Measurements from ENCODE around the gene DENND4A. TPM values are rescaled to one million over a fixed set of nuclear protein-coding genes. Genes with fewer than 3 reads are reported as not detected.

The DENND4A gene
- total RNA-seq, 4 donors from 2014 or later, result 16.5 to 40.4 (median 24.5) TPM

GRCh38 chr15:65682404-65682911 lies 109.6 kb downstream of the DENND4A start:
- Histone ChIP-seq H3K36me3 (no peaks in the 10 kb centered on the region), H3K4me1 (no peaks in the 10 kb centered on the region), H3K27me3 (no peaks in the 10 kb centered on the region), H3K4me3 (no peak overlapping the region), H3K27ac (no peak overlapping the region), H3K9me3 (no peaks in the 10 kb centered on the region)
- DNase-seq, result no peak
- no peak for TF ChIP-seq EP300 (IDR thresholded peaks at IDR 0.05; ENCODE audit: low read depth)
- TF ChIP-seq CTCF (IDR thresholded peaks at IDR 0.05), result no peak
- TF ChIP-seq POLR2AphosphoS5 (IDR thresholded peaks at IDR 0.05), result no peak
- TF ChIP-seq POLR2A (IDR thresholded peaks at IDR 0.05), result no peak
- in situ Hi-C loops (cut with MboI; ENCODE audit: low pct_ligation_motif_present in 1 of 4, low pct_unique_long_range_greater_than_20kb in 1 of 4, low sequenced_read_pairs in 3 of 4), result no loop called here
- intact Hi-C loops (cut with DNase I; ENCODE audit: low total_unique reads), result no loop called here
- WGBS, 2 donors (ENCODE audit: low coverage in 1 of 2), result 79 to 81% methylated on average over 2 of the region's 2 CpGs

- no peak overlapping the region for H3K4me3 ChIP-seq
- TF ChIP-seq CTCF (IDR thresholded peaks at IDR 0.05) (no peak), EP300 (IDR thresholded peaks at IDR 0.05; ENCODE audit: low read depth) (no peak), POLR2AphosphoS5 (IDR thresholded peaks at IDR 0.05) (no peak), POLR2A (IDR thresholded peaks at IDR 0.05) (no peak)
- in situ Hi-C loops (cut with MboI; ENCODE audit: low pct_ligation_motif_present in 1 of 4, low pct_unique_long_range_greater_than_20kb in 1 of 4, low sequenced_read_pairs in 3 of 4) (no loop called here), intact Hi-C loops (cut with DNase I; ENCODE audit: low total_unique reads) (no loop called here)
- 97 to 100% methylated on average over 1 of the region's 1 CpG for WGBS, 2 donors (ENCODE audit: low coverage in 1 of 2)
- DNase-seq, result no peak
- no peak overlapping the region for H3K27ac ChIP-seq
- no peaks in the 10 kb centered on the region for H3K9me3 ChIP-seq
- peaks cover 0 to 3% (median 0%) of the 10 kb centered on the region in 4 donors for H3K36me3 ChIP-seq
- no peaks in the 10 kb centered on the region for H3K27me3 ChIP-seq
- no peaks in the 10 kb centered on the region for H3K4me1 ChIP-seq
These were observed 111.5 kb downstream of the DENND4A start for GRCh38 chr15:65680544-65680943.

GRCh38 chr15:65676123-65676522 lies 116.0 kb downstream of the DENND4A start:
- intact Hi-C loops (cut with DNase I; ENCODE audit: low total_unique reads) (no loop called here), in situ Hi-C loops (cut with MboI; ENCODE audit: low pct_ligation_motif_present in 1 of 4, low pct_unique_long_range_greater_than_20kb in 1 of 4, low sequenced_read_pairs in 3 of 4) (no loop called here)
- TF ChIP-seq POLR2AphosphoS5 (IDR thresholded peaks at IDR 0.05), result no peak
- no peak for TF ChIP-seq EP300 (IDR thresholded peaks at IDR 0.05; ENCODE audit: low read depth)
- no peak for TF ChIP-seq POLR2A (IDR thresholded peaks at IDR 0.05)
- TF ChIP-seq CTCF (IDR thresholded peaks at IDR 0.05), result no peak
- 86 to 89% methylated on average over 2 of the region's 2 CpGs for WGBS, 2 donors (ENCODE audit: low coverage in 1 of 2)
- H3K27ac ChIP-seq, result no peak overlapping the region
- no peaks in the 10 kb centered on the region for H3K4me1 ChIP-seq
- H3K36me3 ChIP-seq, result peaks cover 0 to 22% (median 3%) of the 10 kb centered on the region in 4 donors
- no peak overlapping the region for H3K4me3 ChIP-seq
- H3K9me3 ChIP-seq, result no peaks in the 10 kb centered on the region
- no peak for DNase-seq
- H3K27me3 ChIP-seq, result no peaks in the 10 kb centered on the region

- WGBS, 2 donors (ENCODE audit: low coverage in 1 of 2), result 77 to 92% methylated on average over 1 of the region's 1 CpG
These were observed 116.5 kb downstream of the DENND4A start for GRCh38 chr15:65675551-65675950.

More at GRCh38 chr15:65675551-65675950, 116.5 kb downstream of the DENND4A start:
- H3K9me3 ChIP-seq, result no peaks in the 10 kb centered on the region
- no peaks in the 10 kb centered on the region for H3K4me1 ChIP-seq
- no peak overlapping the region for H3K4me3 ChIP-seq
- no peak for TF ChIP-seq CTCF (IDR thresholded peaks at IDR 0.05)
- no peak for TF ChIP-seq EP300 (IDR thresholded peaks at IDR 0.05; ENCODE audit: low read depth)
- no peak for TF ChIP-seq POLR2AphosphoS5 (IDR thresholded peaks at IDR 0.05)
- TF ChIP-seq POLR2A (IDR thresholded peaks at IDR 0.05), result no peak
- H3K36me3 ChIP-seq, result peaks cover 0 to 27% (median 3%) of the 10 kb centered on the region in 4 donors
- in situ Hi-C loops (cut with MboI; ENCODE audit: low pct_ligation_motif_present in 1 of 4, low pct_unique_long_range_greater_than_20kb in 1 of 4, low sequenced_read_pairs in 3 of 4) (no loop called here), intact Hi-C loops (cut with DNase I; ENCODE audit: low total_unique reads) (no loop called here)
- H3K27ac ChIP-seq, result no peak overlapping the region
- H3K27me3 ChIP-seq, result no peaks in the 10 kb centered on the region
- DNase-seq, result no peak

Measured in transverse colon (tissue), 4 donors.